GM21367 (cell line): ENCODE data around the gene PTTG1IP.
"Not testable (repeated sequence)": the region's sequence is repeated elsewhere in the genome, so short reads cannot be mapped to it uniquely, and the experiment has no call there.

ENCODE experiments used
- ATAC-seq: cut with Tn5 transposase; IDR thresholded peaks from one replicate; pipeline ENCODE4 v1.9.1; 2021; ENCODE audit not compliant: unreplicated experiment

Gene PTTG1IP, protein sequence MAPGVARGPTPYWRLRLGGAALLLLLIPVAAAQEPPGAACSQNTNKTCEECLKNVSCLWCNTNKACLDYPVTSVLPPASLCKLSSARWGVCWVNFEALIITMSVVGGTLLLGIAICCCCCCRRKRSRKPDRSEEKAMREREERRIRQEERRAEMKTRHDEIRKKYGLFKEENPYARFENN

DNA sequence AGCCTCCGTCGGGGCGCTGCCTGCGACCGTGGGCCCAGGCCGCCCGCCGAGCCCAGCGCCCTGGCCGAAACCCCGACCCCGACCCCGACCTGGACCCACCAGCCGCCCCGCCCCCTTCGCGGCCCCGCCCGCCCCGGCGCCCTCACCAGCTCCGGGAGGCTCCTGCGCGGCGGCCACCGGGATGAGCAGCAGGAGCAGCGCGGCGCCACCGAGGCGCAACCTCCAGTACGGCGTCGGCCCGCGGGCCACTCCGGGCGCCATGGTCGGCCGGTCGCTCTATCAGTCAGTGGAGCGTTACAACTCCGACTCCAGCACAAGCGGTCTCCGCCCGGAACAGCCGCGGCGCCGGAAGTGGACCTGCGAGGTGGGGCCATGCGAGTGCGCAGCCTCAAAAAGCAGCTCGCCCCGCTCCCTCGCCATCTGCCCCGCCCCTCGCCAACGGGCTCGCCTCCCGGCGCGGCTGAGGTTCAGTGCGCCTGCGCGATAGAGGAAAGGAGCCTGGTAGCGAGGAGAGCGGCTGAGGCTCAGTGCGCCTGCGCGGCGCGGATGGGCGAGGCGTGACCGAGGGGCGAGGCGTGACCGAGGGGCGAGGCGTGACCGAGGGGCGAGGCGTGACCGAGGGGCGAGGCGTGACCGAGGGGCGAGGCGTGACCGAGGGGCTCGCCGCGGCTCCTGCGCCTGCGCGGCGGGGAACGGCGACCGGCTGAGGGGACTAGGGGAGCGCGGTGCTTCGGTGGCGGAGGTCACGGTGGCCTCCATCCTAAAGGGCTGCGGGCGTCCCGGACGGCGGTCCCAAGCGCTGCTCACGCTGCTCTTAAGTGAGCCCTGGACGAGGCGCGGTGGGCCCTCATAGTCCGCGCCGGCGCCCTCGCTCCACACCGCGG lies at the start of gene PTTG1IP:
Gene PTTG1IP, minus strand, starts transcription at position 335 of the 884 bp plus-strand sequence. Its CDS starts 74 bp downstream, at position 261.
- ATAC-seq, result peak; percentile 47

DNA sequence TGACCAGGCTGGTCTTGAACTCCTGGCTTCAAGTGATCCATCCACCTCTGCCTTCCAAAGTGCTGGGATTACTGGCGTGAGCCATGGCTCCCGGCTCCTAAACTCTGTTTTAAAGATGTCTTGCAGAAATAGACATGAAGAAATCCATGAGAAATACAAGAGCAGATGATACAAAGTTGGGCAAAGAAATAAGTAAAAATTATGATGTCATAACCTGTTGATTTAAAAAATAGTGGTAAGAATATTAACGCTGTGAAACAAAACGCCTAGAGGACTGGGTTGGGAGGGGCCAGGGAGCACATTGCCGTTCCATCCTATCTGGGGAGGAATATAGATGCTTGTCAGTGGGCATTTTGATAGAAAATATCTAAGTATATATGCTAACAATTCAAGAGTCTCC lies 48.4 kb upstream of the PTTG1IP start:
- ATAC-seq, result no peak

DNA sequence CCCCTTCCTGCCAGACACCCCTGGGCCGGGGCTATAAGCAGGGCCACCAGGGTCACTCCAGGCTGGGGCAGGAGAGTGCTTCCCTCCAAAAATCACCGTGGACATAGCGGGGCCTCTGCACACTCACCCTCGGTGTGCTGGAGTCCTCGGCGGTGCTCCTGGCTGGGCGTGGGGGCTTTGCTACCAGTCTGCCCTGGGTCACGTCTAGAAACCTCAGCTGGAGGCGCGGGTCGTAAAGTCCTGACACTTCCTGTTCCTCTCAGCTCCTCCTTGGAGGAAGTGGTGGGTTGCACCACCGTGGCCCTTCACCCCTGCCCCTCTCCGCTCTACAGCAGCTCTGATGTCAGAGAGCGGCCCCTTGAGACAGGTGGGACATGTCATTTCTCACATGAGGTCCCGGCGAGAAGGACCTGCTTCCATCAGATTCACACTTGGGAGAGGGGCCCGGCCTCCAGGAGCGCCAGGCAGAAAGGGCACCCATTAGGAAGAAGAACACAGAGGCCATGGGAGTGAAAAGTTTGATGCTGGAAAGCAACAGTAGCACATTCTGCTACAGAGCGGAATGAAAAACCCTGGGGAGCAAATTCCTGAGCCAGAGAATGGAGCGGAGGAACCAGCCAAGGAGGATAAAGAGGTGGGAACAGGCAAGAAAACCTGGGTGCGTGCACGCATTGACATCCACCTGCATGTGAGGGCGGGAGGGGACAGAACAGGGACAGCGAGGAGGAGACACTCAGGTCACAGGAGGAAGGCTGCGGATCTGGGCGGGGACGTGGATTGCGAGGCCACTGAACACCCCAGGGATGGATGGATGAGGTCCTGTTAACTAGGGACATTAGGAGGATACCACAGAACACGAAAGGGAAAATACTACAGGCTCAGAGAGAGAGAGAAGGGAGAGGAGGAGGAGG lies 47.5 kb upstream of the PTTG1IP start, which contains the start of gene ITGB2:
Gene ITGB2, minus strand, starts transcription at position 206 of the 911 bp plus-strand sequence. CDS start 10,117 bp downstream, outside the sequence.
- ATAC-seq, result peak; percentile 47

DNA sequence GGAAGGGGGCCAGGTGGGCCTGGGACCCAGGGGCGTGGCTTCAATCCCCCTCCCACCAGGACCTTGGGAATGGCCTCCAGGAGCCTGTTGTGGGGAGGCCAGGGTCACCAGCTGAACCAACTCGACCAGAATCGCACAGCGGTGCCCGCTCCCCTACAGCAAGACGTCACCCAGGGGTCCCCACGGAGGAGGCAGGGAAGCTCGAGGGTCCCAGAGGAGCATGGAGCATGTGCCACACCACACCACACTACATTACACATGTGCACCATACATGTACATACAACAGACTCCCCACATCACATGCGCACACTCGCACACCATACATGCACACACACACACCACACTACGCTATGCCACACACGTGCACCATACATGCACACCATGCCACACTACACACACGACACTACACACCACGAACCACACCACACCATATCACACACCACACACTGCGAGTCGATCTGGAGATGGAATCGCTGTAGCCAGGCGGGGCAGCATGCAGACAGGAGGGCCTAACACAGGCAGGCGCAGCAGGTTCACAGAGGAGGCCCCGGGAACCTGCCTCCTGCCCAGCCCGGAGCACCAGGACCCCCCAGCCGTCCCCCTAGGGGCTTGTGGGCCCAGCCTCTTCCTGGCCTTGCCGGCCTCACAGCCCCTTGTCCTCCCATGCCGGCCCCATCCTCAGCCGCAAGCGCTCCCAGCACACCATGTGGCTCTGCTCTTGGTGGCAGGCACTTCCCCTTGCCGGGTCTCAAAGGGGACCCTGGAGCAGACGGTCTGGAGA lies 46.6 kb upstream of the PTTG1IP start:
- ATAC-seq, result peak; percentile 14

DNA sequence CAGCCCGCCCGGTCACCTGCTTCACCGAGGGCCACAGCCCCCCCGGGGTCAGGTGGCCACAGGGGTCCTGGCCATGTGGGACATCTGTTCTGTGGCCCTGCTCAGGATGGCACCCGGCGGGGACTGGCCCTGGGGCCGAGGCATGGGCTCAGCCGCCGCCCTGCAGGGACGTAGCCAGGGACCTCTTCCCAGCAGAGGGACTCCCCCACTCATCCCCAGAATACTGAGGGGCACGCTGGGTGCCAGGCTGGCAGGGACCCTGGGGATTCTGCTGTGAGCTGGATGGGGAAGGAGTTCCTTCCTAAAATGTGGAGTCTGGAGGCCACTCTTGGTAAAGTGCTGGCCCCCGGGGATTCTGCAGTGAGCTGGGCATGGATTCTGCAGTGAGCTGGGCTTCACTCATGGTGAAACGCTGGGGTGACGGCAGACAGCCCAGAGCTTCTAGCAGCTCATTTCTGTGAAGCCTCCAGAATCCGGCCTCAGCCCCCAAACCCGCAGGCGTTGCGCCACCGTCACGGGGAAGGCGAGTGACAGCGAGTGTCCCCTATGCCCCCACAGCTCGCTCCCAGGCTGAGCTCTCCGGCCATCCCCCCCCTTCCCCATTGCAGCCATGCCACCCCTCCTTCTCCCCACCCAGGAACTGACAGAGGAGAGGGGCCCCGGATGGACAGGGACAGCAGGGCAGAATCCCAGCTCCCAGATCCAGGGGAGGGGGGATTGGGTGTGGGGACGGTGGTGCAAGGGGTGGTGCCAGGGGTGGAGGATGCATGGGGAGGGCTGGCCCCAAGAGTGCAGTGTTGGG lies 45.8 kb upstream of the PTTG1IP start:
- no peak for ATAC-seq

DNA sequence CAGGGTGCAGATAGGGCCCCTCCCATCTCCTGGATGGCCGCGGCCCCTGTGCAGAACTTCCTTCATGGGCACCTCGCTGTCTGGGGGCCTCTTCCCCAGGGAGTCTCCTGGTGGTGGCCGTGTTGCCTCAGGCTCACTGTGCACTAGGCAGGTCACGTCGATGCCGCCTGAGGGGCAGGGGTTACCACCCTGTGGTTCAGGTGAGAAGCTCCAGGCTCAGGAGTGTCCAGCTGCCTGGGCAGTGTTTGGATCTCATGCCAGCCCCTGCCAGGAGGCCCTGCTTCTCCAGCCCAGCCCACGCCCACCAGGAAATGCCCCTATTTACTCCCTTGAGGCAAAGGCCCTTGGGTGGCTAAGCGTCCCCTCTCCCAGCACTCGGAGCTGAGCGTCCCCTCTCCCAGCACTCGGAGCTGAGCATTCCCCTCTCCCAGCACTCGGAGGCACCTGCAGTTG lies 45.1 kb upstream of the PTTG1IP start:
- no peak for ATAC-seq

DNA sequence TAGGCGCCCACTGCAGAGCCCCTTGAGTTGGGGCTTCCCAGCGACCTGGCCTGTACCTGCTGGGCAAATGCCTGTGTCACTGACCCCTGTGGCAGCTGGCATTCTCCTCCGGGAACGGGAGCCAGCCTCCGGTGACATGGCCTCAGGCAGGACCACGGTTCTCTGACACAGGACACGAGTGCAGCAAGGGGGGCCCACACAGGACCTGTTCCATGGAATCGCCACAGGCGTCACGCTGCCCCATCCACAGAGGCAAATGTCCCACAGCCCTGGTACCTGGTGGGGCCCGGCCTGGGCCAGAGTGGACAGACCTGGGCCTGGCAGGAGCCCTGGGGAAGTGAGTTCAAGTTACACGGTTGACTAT lies 44.6 kb upstream of the PTTG1IP start:
- no peak for ATAC-seq

DNA sequence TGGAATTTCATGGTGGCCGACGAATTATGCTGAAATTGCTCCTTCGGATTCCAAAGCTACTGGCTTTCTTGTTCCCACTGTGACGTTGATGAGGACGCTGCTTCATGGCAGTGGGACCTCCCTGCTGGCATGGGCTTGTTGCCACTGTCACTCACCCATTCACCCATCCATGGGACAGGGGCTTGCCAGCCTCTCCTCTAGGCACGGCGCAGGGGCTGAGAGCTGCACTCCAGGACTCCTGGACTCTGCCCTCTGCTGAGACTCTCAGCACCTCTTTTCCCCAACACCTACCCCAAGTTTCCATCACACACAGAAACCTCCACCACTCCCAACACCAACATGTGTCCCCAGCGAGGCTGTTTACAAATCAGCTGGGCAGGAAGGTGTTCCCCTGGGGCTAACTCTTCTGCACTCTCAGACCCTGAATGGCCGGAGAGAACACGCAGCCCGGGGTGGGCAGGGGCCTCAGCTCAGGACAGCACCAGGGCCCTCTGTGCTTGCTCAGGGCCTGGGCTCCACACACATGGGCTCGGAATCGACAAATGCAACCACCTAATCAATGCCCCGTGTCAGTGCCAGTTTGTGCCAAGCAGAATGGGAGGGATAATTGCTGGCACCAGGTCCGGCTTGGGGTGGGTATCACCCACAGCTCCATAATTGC lies 44.1 kb upstream of the PTTG1IP start:
- no peak for ATAC-seq

DNA sequence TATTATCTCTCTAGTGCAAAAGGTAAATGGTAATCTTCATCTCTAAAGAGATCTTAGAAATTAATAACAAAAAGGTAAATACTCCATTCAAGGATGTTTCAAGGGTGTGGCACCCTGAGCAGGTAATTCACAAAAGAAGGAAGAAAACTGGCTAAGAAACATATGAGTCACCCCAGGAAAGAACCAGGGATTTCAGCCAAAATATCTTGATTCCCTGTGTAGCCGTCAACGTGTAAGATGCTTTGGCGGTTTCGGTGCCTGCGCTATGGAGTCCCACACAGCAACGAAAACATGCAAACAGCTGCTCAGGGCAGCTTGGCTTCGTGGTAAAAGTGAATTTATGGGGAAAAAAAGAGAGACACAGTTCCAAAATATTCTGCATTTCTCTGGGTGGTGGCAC lies 43.5 kb upstream of the PTTG1IP start:
- no peak for ATAC-seq

DNA sequence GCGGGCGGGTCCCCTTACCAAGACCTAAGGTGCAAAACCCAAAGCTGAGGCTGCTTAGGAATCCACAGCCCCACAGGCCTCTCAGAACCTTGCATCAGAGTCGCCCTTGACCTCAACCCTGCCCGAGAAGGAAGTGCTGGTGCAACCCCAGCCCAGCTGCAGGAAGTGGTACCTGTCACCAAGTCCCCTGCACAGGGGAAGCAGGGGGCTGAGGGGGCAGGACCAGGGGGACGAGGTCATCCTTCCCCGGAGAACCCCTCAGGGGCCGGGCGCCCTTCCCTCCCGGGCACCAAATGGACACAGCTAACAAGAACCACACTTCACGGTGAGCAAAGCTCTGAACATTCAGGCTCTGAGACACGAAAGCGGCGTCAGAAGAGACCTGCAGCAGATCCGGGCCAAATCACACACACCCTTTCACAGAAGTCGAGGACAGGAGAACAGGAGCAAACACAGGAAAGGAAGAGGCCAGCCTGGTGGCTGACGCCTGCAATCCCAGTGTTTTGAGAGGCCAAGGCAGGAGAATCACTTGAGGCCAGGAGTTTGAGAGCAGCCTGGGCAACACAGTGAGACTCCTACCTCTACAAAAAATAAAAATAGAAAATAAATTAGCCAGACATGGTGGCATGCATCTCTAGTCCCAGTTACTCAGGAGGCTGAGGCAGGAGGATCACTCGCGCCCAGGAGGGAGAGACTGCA lies 40.8 kb upstream of the PTTG1IP start:
- peak; percentile 52 for ATAC-seq

DNA sequence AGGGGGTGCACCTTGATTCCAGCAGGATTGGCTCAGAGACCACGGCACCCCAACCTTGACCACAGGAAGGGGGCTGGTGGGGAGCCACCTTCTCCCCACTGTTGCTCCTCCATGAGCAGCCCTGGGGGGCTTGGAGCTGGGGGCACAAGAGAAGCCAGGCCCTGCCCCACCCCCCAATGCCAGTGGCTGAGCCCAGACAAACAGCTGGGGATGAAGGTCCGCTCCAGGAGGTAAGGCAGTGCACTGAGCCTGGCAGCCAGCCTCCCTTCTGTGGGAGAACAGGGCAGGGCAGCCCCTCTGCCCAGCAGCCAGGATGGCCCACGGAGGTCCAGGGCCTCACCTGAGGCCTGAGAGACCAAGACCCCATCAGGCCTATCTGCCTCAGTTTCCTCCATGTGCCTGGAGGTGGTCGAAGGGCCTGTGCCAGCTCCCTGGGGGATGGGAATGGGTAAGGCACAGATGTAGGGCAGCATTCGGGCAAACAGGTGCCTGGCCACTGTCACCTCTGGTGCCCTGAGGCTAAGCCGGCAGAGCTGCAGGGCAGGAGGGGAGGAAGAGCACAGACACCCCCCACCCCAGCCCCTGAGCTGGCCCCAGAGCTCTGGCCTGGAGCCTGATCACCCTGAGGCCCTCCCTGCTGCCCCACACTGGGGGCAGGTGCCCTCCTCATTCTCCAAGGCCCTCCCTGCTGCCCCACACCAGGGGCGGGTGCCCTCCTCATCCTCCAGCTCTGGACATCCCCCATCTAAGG lies 40.1 kb upstream of the PTTG1IP start:
- ATAC-seq, result no peak

DNA sequence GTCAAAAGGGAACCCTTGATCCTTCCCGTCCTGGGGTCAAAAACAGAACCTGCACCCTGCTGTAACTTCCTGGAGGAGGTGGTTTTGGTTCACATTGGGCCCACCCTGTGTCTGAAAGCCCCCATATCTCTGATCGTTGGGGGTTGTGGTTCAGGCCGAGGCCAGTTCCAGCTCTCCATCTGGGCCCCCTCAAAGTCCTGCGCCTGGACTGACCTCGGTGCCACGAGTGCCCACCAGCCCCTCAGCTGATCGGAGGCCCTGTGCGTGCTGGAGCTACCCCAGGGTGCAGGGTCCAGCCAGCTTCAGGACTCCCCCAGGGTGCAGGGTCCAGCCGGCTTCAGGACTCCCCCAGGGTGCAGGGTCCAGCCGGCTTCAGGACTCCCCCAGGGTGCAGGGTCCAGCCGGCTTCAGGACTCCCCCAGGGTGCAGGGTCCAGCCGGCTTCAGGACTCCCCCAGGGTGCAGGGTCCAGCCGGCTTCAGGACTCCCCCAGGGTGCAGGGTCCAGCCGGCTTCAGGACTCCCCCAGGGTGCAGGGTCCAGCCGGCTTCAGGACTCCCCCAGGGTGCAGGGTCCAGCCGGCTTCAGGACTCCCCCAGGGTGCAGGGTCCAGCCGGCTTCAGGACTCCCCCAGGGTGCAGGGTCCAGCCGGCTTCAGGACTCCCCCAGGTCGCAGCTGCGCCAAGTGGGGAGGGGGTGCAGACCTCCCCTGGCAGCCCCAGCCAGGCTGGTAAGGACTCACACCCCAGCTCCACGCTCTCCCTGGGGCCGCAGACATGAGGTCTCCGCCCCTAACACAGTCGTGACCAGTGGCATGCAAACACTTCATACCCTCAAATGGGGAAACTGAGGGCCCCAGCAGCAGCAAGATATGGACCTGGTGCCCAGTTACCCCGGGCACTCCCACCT lies 39.3 kb upstream of the PTTG1IP start:
- not testable (repeated sequence) for ATAC-seq

DNA sequence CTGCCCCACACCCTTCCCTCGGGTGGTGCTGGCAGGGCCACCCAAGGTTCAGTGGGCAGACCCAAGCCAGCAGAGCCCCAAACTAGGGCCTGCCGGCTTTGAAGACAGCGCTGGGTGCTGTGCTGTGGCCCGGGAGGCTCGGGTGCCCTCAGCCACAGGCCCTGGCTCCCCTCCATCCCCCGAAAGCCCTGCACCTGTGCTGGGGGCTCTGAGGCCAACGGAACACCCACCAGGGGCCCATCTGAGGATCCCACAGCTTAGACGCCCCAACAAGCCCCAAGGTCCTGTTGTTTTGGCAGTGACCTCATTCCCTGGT lies 38.6 kb upstream of the PTTG1IP start:
- ATAC-seq, result no peak

DNA sequence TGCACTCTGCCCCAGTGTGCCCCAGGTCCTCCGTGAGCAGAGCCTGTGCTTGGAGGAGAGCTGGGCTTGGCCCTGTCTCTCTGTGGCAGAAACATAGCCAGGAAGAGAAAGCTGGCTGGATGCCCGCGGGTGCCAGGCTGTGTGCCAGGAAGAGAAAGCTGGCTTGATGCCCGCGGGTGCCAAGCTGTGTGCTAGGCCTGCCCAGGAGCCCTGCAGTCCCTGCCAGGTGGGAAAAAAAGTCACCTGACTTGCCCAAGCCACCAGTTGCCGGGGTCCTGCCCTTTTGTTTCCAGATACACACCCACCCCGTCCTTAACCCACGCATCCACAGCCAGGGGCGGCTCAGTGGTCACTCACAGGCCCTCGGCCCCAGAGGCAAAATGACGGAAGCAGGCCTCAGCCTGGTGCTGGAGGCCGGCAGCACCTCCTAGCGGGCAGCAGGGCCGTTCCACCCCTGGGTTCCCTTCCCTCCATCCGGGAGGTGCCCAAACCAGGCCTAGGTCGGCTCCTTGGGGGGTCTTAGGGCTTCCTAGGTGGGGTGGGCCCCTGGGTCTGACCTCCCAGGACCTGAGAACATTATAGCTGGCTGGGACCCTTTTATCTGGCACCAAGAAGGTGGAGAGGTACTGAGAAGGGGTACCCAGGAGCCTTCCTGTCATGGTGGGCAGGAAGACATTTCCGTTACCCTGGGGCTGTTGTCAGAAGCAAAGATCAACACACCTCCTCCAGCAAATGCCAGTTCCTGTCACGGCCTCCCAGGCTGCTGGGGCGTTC lies 38.1 kb upstream of the PTTG1IP start:
- ATAC-seq, result no peak

DNA sequence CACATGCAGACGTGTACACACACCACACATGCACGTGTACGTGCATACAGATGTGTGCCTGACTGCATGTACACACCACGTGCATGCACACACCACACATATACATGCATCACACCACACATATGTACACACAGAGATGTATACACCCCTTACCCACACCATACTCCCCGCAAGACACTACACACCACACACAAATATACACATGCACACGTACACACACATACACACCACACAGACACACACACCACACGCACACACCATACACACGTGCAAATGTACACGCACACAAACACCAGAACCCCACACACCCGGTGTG lies 37.5 kb upstream of the PTTG1IP start:
- no peak for ATAC-seq
